WTC11 (cell line): ENCODE results near the gene DCAF16. TPM values are rescaled to one million over a fixed set of nuclear protein-coding genes. Genes with fewer than 3 reads are reported as not detected.

Source experiments
- EMX1 ChIP-seq: fragments of 250-450 bp; sonication (Bioruptor Pico); IDR thresholded peaks from 2 replicates; pipeline ENCODE4 v1.8.0; 2021; ENCODE audit warnings: mild to moderate bottlenecking
- JUN ChIP-seq: sonication (generic); formaldehyde crosslinking; IDR thresholded peaks from 2 replicates; pipeline ENCODE4 v1.8.0; 2023; ENCODE audit warnings: mild to moderate bottlenecking, missing genetic modification reagents
- ZNF232 ChIP-seq: sonication (generic); formaldehyde crosslinking; IDR thresholded peaks from 2 replicates; pipeline ENCODE4 v1.8.0; 2022; ENCODE audit warnings: mild to moderate bottlenecking, missing genetic modification reagents
- total RNA-seq: library from RNA; stranded (reverse); gene quantifications from 3 replicates; pipeline ENCODE4 v1.2.3, GENCODE V29; 2021
- TF ChIP-seq, protein P1 (sequence below): fragments of 250-450 bp; sonication (Bioruptor Pico); IDR thresholded peaks from 2 replicates; pipeline ENCODE4 v1.9.0; 2021; ENCODE audit warnings: mild to moderate bottlenecking, borderline replicate concordance
- TF ChIP-seq, protein P2 (sequence below): sonication (generic); formaldehyde crosslinking; IDR thresholded peaks from 2 replicates; pipeline ENCODE4 v1.8.0; 2023; ENCODE audit warnings: missing genetic modification reagents, mild to moderate bottlenecking, borderline replicate concordance
- TF ChIP-seq, protein P3 (sequence below): sonication (generic); formaldehyde crosslinking; IDR thresholded peaks from 2 replicates; pipeline ENCODE4 v1.8.0; 2022; ENCODE audit warnings: missing genetic modification reagents
- TF ChIP-seq, protein P4 (sequence below): sonication (generic); formaldehyde crosslinking; IDR thresholded peaks from 2 replicates; pipeline ENCODE4 v1.8.1; 2023; ENCODE audit warnings: mild to moderate bottlenecking, missing genetic modification reagents
- TF ChIP-seq, protein P5 (sequence below): fragments of 200-600 bp; IDR thresholded peaks from 2 replicates; pipeline ENCODE4 v1.8.0; 2022; ENCODE audit warnings: antibody characterized with exemption
- TF ChIP-seq, protein P6 (sequence below): sonication (generic); formaldehyde crosslinking; conservative IDR thresholded peaks from 2 replicates; pipeline ENCODE4 v1.8.1; 2023; ENCODE audit warnings: mild to moderate bottlenecking, low read depth, missing genetic modification reagents, moderate library complexity

The DCAF16 gene
- total RNA-seq, 1 experiment from 2014 or later, result 53.6 TPM

DNA sequence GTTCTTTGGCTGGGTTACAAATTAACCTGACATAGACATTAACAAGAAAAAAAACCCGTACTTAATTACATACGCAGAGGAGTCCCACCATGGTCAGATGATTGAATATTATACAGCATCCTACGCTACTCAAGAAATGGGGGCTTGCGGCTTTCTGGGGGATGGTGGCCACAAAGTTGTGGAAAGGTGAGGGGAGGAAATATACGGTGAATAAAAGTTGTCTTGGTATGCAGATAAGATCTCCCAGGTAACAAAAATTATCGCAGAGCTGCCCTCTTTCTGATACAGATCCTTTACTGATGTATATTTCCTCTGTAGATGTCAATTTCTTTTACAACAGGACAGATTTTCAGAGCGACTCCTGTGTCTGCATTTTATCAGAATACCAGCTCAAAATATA is 890 bp downstream of the DCAF16 start (continued):
- TF ChIP-seq, protein P1, sequence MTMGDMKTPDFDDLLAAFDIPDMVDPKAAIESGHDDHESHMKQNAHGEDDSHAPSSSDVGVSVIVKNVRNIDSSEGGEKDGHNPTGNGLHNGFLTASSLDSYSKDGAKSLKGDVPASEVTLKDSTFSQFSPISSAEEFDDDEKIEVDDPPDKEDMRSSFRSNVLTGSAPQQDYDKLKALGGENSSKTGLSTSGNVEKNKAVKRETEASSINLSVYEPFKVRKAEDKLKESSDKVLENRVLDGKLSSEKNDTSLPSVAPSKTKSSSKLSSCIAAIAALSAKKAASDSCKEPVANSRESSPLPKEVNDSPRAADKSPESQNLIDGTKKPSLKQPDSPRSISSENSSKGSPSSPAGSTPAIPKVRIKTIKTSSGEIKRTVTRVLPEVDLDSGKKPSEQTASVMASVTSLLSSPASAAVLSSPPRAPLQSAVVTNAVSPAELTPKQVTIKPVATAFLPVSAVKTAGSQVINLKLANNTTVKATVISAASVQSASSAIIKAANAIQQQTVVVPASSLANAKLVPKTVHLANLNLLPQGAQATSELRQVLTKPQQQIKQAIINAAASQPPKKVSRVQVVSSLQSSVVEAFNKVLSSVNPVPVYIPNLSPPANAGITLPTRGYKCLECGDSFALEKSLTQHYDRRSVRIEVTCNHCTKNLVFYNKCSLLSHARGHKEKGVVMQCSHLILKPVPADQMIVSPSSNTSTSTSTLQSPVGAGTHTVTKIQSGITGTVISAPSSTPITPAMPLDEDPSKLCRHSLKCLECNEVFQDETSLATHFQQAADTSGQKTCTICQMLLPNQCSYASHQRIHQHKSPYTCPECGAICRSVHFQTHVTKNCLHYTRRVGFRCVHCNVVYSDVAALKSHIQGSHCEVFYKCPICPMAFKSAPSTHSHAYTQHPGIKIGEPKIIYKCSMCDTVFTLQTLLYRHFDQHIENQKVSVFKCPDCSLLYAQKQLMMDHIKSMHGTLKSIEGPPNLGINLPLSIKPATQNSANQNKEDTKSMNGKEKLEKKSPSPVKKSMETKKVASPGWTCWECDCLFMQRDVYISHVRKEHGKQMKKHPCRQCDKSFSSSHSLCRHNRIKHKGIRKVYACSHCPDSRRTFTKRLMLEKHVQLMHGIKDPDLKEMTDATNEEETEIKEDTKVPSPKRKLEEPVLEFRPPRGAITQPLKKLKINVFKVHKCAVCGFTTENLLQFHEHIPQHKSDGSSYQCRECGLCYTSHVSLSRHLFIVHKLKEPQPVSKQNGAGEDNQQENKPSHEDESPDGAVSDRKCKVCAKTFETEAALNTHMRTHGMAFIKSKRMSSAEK, result no peak
- TF ChIP-seq EMX1 (CRISPR knock-in tag) (no peak), ZNF232 (CRISPR knock-in tag) (no peak), JUN (CRISPR knock-in tag) (no peak)
- TF ChIP-seq, protein P2, sequence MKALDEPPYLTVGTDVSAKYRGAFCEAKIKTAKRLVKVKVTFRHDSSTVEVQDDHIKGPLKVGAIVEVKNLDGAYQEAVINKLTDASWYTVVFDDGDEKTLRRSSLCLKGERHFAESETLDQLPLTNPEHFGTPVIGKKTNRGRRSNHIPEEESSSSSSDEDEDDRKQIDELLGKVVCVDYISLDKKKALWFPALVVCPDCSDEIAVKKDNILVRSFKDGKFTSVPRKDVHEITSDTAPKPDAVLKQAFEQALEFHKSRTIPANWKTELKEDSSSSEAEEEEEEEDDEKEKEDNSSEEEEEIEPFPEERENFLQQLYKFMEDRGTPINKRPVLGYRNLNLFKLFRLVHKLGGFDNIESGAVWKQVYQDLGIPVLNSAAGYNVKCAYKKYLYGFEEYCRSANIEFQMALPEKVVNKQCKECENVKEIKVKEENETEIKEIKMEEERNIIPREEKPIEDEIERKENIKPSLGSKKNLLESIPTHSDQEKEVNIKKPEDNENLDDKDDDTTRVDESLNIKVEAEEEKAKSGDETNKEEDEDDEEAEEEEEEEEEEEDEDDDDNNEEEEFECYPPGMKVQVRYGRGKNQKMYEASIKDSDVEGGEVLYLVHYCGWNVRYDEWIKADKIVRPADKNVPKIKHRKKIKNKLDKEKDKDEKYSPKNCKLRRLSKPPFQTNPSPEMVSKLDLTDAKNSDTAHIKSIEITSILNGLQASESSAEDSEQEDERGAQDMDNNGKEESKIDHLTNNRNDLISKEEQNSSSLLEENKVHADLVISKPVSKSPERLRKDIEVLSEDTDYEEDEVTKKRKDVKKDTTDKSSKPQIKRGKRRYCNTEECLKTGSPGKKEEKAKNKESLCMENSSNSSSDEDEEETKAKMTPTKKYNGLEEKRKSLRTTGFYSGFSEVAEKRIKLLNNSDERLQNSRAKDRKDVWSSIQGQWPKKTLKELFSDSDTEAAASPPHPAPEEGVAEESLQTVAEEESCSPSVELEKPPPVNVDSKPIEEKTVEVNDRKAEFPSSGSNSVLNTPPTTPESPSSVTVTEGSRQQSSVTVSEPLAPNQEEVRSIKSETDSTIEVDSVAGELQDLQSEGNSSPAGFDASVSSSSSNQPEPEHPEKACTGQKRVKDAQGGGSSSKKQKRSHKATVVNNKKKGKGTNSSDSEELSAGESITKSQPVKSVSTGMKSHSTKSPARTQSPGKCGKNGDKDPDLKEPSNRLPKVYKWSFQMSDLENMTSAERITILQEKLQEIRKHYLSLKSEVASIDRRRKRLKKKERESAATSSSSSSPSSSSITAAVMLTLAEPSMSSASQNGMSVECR (CRISPR knock-in tag), result no peak
- TF ChIP-seq, protein P3, sequence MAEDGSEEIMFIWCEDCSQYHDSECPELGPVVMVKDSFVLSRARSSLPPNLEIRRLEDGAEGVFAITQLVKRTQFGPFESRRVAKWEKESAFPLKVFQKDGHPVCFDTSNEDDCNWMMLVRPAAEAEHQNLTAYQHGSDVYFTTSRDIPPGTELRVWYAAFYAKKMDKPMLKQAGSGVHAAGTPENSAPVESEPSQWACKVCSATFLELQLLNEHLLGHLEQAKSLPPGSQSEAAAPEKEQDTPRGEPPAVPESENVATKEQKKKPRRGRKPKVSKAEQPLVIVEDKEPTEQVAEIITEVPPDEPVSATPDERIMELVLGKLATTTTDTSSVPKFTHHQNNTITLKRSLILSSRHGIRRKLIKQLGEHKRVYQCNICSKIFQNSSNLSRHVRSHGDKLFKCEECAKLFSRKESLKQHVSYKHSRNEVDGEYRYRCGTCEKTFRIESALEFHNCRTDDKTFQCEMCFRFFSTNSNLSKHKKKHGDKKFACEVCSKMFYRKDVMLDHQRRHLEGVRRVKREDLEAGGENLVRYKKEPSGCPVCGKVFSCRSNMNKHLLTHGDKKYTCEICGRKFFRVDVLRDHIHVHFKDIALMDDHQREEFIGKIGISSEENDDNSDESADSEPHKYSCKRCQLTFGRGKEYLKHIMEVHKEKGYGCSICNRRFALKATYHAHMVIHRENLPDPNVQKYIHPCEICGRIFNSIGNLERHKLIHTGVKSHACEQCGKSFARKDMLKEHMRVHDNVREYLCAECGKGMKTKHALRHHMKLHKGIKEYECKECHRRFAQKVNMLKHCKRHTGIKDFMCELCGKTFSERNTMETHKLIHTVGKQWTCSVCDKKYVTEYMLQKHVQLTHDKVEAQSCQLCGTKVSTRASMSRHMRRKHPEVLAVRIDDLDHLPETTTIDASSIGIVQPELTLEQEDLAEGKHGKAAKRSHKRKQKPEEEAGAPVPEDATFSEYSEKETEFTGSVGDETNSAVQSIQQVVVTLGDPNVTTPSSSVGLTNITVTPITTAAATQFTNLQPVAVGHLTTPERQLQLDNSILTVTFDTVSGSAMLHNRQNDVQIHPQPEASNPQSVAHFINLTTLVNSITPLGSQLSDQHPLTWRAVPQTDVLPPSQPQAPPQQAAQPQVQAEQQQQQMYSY (CRISPR knock-in tag), result no peak
- TF ChIP-seq, protein P4, sequence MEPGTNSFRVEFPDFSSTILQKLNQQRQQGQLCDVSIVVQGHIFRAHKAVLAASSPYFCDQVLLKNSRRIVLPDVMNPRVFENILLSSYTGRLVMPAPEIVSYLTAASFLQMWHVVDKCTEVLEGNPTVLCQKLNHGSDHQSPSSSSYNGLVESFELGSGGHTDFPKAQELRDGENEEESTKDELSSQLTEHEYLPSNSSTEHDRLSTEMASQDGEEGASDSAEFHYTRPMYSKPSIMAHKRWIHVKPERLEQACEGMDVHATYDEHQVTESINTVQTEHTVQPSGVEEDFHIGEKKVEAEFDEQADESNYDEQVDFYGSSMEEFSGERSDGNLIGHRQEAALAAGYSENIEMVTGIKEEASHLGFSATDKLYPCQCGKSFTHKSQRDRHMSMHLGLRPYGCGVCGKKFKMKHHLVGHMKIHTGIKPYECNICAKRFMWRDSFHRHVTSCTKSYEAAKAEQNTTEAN (CRISPR knock-in tag), result no peak
- TF ChIP-seq, protein P5, sequence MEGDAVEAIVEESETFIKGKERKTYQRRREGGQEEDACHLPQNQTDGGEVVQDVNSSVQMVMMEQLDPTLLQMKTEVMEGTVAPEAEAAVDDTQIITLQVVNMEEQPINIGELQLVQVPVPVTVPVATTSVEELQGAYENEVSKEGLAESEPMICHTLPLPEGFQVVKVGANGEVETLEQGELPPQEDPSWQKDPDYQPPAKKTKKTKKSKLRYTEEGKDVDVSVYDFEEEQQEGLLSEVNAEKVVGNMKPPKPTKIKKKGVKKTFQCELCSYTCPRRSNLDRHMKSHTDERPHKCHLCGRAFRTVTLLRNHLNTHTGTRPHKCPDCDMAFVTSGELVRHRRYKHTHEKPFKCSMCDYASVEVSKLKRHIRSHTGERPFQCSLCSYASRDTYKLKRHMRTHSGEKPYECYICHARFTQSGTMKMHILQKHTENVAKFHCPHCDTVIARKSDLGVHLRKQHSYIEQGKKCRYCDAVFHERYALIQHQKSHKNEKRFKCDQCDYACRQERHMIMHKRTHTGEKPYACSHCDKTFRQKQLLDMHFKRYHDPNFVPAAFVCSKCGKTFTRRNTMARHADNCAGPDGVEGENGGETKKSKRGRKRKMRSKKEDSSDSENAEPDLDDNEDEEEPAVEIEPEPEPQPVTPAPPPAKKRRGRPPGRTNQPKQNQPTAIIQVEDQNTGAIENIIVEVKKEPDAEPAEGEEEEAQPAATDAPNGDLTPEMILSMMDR, result no peak
- TF ChIP-seq, protein P6, sequence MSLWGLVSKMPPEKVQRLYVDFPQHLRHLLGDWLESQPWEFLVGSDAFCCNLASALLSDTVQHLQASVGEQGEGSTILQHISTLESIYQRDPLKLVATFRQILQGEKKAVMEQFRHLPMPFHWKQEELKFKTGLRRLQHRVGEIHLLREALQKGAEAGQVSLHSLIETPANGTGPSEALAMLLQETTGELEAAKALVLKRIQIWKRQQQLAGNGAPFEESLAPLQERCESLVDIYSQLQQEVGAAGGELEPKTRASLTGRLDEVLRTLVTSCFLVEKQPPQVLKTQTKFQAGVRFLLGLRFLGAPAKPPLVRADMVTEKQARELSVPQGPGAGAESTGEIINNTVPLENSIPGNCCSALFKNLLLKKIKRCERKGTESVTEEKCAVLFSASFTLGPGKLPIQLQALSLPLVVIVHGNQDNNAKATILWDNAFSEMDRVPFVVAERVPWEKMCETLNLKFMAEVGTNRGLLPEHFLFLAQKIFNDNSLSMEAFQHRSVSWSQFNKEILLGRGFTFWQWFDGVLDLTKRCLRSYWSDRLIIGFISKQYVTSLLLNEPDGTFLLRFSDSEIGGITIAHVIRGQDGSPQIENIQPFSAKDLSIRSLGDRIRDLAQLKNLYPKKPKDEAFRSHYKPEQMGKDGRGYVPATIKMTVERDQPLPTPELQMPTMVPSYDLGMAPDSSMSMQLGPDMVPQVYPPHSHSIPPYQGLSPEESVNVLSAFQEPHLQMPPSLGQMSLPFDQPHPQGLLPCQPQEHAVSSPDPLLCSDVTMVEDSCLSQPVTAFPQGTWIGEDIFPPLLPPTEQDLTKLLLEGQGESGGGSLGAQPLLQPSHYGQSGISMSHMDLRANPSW, result no peak
- TF ChIP-seq, all 79 proteins: peak for 0
